T-helper 9 cell (primary cell): ENCODE results near the gene PKLR.
"Not testable (repeated sequence)": the region's sequence is repeated elsewhere in the genome, so short reads cannot be mapped to it uniquely, and the experiment has no call there.

ENCODE experiments used
- DNase-seq: peaks from one replicate; pipeline ENCODE4 v3.0.0-alpha.2; 2020

PKLR gene

GRCh38 chr1:155254228-155254713 is 47.0 kb downstream of the PKLR start:
- DNase-seq, result no peak

- no peak for DNase-seq
Observed at GRCh38 chr1:155253797-155254196, 47.4 kb downstream of the PKLR start.

- DNase-seq, result no peak
Observed at GRCh38 chr1:155253208-155253607, 48.0 kb downstream of the PKLR start.

DNA sequence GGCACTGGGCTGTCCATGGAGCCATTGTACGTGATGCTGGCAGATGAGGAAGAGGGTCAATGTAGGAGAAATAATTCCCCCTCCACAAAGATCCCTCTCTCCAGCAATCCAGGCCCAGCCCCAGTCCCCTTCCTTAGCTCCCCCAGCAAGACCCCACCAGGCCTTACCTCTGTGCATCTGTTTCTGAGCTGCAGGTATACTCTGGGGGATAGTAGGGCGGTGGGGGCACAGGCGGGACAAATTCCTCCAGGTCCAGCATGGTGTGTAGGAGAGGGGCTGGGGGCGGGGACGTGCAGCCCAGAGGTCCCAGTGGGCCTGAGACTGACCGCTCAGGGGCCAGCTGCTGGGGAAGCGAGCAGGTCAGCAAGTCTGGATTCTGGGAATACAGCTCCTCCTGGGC is 49.7 kb downstream of the PKLR start:
- no peak for DNase-seq

DNA sequence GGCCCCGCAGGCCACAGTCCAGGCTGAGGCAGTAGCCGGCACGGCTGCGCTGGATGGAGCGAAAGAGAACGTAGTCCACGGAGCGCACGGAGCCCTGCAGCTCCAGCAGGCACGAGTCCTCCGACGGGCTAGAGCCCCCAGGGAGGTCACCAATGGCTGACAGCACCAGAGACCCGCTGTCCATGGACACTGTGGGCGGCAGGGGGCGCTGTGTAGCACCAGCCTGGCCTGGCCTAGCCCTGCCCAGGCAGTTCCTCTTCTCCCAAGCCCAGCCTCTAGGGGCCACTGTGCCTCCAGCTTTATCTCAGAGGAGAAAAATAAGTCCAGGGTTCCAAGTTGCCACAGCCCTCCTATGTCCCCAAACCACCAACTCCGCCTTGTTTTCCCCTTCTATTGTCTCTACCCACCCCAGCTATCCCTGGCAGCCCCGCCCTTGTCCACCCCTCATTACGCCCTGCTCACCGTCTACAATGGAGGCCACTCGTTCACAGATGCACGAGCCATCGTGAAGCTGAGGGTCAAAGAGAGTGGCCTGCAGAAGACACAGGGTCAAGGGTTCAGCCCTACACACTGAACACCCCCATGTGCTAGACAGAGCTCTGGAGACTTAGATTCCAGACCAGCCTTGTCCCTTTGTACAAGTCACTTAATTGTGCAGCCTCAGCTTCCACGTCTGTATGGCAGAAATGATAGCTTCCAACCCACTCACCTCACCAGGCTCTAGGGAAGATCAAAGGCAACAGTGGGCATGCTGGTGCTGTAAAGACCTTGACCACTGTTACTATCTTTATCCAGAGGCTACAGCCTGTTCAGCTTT is 50.4 kb downstream of the PKLR start:
- peak; percentile 99 for DNase-seq

DNA sequence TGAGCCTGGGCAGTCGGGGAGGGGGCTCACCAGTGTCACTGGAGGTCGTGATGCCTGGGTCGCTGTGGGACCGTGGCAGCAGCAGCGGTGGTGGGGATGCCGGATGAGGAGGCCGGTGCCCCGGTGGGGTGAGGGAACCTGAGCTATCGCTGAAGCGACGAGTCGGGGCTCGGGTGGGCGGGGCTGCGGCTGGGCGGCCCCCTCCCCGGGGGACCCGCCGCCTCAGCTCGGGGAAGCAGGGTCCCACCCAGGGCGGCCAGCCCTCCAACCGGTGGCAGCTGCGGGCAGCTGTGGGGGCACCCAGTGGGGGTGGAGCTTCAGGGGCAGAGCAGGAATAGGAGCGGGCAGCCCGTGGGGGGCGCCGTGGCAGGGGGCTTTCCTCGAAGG is 51.0 kb downstream of the PKLR start:
- no peak for DNase-seq

- DNase-seq, result no peak
Observed at GRCh38 chr1:155247667-155248553, 53.3 kb downstream of the PKLR start.

- DNase-seq, result not testable (repeated sequence)
Observed at GRCh38 chr1:155246796-155247195, 54.4 kb downstream of the PKLR start.

GRCh38 chr1:155245163-155245524 is 56.1 kb downstream of the PKLR start:
- no peak for DNase-seq

DNA sequence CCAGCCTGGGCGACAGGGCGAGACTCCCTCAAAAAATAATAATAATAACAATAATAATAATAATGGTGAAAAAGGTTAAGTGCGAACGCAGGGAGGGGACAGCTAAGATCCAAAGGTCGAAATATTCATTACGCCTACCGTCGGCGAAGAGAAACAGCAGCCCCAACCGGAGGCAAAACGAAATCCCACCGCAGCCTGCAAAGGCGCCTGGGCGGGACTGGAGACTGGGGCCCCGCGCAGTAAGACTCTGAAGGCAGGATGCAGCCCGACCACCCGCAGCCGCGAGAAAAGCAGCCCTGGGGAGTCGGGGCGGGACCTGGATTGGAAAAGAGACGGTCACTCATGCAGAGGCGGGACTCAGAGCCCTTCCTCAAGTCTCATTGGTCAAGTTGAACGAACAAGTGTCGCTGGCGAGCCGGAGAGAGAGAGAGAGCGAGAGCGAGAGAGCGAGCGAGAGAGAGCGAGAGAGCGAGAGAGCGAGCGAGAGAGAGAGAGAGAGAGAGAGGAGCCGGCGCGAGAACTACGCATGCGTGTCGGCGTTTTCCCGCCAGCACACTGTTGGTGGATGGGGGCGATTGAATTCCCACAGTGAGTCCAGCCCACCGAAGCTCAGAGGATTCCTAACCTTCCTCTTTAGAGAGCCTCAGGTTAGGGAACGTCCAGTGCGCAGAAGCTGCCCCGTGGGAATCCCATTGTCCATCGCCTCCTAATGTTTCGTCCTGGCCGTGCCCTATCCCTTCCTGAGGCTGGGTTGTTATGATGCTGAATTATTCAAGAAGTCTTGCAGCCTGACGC is 56.7 kb downstream of the PKLR start:
- peak; percentile 89 for DNase-seq

DNA sequence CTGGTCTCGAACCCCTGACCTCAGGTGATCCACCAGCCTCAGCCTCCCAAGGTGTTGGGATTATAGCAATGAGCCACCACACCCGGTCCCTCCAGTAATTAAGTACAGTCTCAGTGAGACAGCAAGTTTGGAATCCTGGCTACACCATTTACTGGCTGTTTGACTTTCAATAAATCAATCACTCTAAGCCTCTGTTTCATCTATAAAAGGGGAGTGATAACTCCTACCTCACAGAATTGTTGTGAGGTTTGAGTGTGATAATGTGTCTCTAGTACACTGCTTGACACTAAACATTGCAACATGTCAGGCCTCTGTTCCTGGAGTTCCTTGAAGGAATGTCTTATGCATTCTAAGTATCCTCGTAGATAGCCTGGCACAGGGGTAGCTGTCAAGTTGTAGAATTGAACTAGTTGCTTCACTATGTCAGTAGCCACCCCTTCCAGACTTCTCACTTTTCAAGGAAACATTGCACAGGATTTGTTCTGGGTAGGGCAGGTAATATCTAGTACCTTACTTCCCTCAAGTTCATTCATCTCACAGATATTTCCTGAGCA is 58.4 kb downstream of the PKLR start:
- DNase-seq, result no peak

GRCh38 chr1:155241841-155242264 is 59.4 kb downstream of the PKLR start:
- no peak for DNase-seq

DNA sequence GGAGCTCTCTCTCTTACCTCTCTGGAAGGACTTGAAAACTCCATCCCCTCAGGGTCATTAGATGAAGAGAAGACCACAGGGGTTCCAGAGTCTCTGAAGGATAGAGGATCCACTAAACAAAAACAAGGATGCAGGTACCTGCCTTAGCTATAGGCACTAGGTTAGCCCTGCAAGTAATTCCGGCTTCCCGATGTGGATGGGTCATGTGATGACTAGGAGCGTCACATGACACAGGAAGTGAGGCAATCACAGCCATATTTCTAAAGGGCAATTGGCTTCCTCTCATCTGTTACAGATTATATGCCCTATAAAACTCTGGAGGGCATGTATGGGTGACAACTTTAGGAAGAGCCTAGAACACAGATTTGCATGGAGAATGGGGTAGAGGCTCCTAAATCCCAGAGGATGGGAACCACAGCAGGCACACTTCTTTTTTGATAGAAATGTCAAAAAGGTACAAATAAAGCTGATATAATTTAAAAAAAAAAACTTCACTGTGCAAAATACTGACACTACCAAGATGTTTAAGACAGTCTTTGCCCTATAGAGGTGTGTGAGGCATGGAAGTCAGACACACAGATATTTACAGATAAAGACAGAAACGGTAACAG is 60.1 kb downstream of the PKLR start:
- peak; percentile 51 for DNase-seq
